HG02759 (cell line): ENCODE results near the gene BLTP3A.
A peak's percentile ranks its signal among the peaks of the same experiment; 100 is the strongest.
"Not testable (repeated sequence)": the region's sequence is repeated elsewhere in the genome, so short reads cannot be mapped to it uniquely, and the experiment has no call there.

Source experiments
- ATAC-seq: cut with Tn5 transposase; IDR thresholded peaks from one replicate; pipeline ENCODE4 v1.9.1; 2021; ENCODE audit warnings: mild to moderate bottlenecking, moderate library complexity; ENCODE audit not compliant: unreplicated experiment

Gene BLTP3A

DNA sequence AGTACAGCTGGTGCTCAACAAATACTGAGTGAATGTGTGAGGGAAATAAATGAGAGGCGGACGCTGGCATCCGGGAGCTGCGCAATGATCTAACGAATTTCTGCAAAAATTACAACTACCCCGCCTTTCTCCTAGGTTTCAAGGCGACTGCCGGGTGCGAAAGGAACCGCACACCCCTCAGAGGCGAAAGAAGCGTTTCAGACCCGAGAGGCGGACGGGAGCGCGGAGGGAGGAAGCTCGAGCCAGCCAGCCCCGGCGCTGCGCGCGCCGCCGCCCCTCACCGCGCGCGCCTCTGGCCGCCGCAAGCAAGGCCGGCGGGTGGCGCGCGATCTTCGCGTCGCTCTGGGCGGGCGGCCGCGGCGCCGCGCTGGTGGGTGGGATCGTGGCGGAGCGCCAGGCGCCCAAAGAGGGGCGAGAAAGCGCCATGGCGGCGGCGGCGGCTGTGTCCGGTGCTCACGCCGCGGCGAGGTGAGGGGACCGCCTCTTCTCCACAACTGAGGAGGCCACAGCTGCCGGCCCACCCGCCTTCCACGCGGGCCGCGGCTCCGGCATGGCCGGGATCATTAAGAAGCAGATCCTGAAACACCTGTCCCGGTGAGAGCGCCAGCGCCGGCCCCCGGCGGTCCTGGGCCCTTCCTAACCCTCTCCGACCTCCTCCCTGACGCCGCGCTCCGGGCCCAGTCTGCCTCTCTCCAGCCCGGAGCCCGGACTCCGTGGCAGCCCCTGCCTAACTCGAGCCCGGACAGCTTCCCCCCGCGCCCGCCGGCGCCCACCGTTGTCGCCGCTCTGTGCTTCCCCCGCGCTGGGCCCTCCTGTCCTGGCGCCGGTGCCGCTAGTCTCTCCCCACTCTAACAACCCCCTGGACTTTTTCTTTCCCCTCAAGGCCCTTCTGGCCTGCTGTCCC lies at the start of gene BLTP3A:
Gene BLTP3A, plus strand, starts transcription at position 383 of the 904 bp plus-strand sequence. Its CDS starts 168 bp downstream, at position 551.
- ATAC-seq, result peak; percentile 91

- no peak for ATAC-seq
Measured at GRCh38 chr6:34742094-34742493, 49.8 kb upstream of the BLTP3A start.

GRCh38 chr6:34743625-34744293 lies 48.1 kb upstream of the BLTP3A start:
- ATAC-seq, result no peak

DNA sequence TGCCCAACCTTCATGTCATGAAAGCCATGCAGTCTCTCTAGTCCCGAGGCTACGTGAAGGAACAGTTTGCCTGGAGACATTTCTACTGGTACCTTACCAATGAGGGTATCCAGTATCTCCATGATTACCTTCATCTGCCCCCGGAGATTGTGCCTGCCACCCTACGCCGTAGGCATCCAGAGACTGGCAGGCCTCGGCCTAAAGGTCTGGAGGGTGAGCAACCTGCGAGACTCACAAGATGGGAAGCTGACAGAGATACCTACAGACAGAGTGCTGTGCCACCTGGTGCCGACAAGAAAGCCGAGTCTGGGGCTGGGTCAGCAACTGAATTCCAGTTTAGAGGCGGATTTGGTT lies 47.6 kb upstream of the BLTP3A start:
- ATAC-seq, result not testable (repeated sequence)

GRCh38 chr6:34745277-34746103 lies 46.4 kb upstream of the BLTP3A start:
- no peak for ATAC-seq

DNA sequence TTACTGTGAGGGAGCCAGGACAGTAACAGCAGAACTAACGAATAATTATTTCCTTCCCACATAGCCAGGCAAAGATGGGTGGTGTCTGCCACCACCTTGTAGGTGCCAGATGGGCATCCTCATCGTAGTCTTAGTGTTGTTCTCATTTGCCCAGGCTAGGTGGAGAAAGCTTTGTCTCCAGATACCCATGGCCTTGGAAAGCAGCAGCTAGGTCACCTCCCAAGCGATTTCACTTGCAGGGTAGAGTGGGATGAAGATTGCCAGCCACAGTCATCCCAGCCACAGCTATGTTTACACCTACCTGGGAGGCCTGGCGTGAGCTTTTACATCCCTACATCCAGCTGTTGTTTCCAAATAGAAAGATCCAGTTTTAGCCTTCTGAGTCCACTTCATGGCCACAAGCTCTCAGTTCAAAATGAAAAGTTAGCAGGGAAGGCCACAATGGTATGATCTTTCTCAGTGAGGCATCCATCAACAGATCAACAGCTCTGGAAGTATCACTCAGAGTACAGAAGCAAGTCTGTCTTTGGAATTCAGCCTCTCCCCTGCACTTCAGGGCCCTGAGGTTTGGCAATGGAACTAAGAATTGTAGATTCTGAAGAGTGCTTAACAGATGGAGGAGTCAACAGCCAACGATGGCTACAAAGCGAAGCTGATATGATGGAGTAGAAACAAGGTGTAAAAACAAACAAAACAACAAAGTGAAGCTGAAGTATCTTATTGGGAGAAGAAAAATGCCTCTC lies 45.6 kb upstream of the BLTP3A start:
- ATAC-seq, result no peak

- no peak for ATAC-seq
Measured at GRCh38 chr6:34748757-34749156, 43.1 kb upstream of the BLTP3A start.

DNA sequence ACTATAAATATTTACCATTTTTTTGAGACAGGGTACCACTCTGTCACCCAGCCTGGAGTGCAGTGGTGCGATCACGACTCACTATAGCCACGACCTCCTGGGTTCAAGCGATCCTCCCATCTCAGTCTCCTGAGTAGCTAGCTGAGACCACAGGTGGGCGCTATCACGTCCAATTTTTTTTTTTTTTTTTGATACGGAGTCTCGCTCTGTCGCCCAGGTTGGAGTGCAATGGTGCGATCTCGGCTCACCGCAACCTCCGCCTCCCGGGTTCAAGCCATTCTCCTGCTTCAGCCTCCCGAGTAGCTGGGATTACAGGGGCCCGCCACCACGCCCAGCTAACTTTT lies 35.4 kb upstream of the BLTP3A start:
- not testable (repeated sequence) for ATAC-seq

DNA sequence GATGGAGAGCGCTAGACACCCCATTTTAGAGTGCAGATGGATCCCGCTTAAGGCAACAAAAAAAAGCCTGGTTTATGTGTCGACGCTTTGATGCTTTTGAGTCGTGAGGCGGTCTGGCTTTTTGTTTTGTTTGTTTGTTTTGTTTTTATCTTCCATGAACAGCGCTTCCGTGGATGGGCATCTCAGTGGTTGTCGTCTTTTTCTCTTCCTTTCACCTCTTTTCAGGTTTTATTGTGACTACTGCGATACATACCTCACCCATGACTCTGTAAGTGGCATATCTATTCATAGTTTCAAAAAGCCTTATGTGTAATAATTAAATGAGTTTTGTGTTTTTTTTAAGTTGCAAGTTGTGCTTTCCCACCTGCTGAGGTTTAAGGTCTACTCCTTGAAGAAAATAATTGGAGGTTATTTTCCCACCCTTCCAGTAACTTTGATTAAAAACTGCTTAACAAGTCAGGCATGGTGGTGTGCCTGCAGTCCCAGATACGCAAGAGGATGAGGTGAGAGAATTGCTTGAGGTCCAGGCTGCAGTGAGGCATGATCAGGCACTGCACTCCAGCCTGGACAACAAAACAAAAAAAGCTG lies 34.1 kb upstream of the BLTP3A start:
- no peak for ATAC-seq

DNA sequence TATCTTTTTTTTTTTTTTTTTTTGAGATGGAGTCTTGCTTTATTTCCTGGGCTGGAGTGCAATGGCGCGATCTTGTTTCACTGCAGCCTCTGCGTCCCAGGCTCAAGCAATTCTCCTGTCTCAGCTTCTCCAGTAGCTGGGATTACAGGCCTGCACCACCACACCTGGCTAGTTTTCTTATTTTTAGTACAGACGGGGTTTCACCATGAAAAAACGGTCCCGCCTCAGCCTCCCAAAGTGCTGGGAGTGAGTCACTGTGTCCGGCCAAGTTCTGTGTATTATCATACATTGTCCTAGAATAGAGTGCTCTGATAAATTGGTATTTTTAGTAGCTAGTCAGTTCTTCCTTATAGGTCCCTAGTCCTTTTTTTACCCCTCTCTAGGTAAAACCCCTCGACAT lies 31.8 kb upstream of the BLTP3A start:
- no peak for ATAC-seq

- not testable (repeated sequence) for ATAC-seq
Measured at GRCh38 chr6:34761681-34762080, 30.2 kb upstream of the BLTP3A start.

GRCh38 chr6:34768148-34768547 lies 23.7 kb upstream of the BLTP3A start:
- no peak for ATAC-seq

GRCh38 chr6:34771727-34772126 lies 20.2 kb upstream of the BLTP3A start:
- ATAC-seq, result no peak

DNA sequence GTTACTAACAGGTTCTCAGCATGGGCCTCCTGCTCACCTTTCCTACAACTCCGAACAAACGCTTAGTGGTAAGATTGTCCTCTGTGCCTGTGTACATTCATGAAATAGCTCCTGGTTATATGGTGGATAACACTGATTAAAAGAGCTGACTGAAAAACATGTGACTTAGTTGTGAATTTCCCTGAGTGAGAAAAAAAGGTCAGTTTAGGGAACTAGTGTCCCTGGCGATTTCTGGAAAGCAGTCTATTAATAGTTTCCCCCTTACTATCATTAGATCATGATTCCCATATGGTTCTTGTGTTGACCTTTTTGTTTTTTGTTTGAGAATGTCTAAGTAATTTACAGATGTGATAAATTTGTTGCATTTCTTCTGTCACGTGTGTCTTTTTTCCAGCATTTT lies 18.9 kb upstream of the BLTP3A start:
- ATAC-seq, result no peak

- no peak for ATAC-seq
Measured at GRCh38 chr6:34773916-34774315, 18.0 kb upstream of the BLTP3A start.

DNA sequence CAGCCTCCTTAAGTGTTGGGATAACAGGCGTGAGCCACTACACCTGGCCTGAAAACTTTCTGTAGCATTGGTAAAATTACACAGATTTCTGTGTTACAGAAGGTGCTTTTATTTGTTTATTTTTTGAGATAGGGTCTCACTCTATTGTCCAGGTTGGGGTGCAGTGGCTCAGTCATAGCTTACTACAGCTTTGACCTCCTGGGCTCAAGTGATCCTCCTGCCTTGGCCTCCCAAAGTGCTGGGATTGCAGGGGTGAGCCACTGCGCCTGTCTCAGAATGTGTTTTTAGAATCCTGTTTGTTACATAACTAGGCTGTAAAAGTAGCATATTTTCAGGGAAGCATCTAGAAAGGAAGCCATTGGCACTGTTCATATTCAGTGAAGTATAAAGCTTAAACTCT lies 16.9 kb upstream of the BLTP3A start:
- no peak for ATAC-seq

- not testable (repeated sequence) for ATAC-seq
Measured at GRCh38 chr6:34785375-34785774, 6.5 kb upstream of the BLTP3A start.

DNA sequence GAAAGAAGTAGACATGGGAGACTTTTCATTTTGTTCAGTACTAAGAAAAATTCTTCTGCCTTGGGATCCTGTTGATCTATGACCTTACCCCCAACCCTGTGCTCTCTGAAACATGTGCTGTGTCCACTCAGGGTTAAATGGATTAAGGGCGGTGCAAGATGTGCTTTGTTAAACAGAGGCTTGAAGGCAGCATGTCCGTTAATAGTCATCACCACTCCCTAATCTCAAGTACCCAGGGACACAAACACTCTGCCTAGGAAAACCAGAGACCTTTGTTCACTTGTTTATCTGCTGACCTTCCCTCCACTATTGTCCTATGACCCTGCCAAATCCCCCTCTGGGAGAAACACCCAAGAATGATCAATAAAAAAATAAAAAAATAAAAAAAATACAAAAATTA lies 4.7 kb upstream of the BLTP3A start:
- ATAC-seq, result not testable (repeated sequence)

DNA sequence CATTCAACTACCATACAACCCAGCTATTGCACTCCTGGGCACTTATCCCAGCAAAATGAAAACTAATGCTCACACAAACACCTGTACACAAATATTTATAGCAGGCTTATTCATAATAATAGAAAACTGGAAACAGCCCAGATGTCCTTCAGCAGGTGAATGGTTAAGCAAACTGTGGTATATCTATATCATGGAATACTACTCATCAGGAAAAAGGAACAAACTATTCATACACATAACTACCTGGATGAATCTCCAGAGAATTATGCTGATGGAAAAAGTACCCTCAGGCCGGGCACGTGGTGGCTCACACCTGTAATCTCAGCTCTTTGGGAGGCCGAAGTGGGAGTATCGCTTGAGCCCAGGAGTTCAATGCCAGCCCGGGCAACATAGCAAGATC lies 3.8 kb upstream of the BLTP3A start:
- no peak for ATAC-seq

GRCh38 chr6:34791164-34791700 lies 651 bp upstream of the BLTP3A start:
- peak; percentile 33 for ATAC-seq
